NCI-H345 treated with DMSO at 0.1 percent for 48 hours (cell line): Measurements from ENCODE around the gene ELN.

Experiments used
- DNase-seq: peaks from one replicate; lab custom pipeline; 2025; ENCODE audit not compliant: unreplicated experiment; lab: John Stamatoyannopoulos, UW

The ELN gene

GRCh38 chr7:74092321-74092963 lies 64.5 kb downstream of the ELN start:
- no peak for DNase-seq

DNA sequence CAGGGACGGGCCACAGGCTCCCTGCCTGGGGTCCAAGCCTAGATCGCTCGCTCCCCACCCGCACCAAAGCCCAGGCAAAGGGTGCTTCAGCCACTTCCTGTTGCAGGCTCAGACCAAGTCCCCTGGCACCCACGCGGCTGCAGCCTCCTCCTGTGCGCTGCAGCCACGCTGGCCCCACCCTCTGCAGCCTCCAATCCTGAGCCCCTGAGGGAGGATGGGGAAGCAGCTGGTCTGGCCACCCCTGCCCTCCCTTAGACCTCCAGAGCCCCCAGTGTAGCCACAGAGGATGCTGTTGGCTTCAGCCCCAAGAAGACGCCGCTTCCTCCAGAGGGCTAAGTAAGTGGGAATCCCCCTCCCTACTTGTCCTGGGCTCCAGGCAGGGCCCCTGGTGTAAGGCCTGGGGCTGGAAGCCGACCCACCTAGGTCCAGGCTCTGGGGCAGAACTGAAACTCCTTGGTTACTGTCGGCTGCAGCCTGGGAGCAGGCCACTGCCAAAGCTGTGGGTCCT lies 65.0 kb downstream of the ELN start:
- no peak for DNase-seq

GRCh38 chr7:74093671-74094223 lies 65.8 kb downstream of the ELN start:
- DNase-seq = no peak

- no peak for DNase-seq
Observed at GRCh38 chr7:74094224-74095101, 66.5 kb downstream of the ELN start.

DNA sequence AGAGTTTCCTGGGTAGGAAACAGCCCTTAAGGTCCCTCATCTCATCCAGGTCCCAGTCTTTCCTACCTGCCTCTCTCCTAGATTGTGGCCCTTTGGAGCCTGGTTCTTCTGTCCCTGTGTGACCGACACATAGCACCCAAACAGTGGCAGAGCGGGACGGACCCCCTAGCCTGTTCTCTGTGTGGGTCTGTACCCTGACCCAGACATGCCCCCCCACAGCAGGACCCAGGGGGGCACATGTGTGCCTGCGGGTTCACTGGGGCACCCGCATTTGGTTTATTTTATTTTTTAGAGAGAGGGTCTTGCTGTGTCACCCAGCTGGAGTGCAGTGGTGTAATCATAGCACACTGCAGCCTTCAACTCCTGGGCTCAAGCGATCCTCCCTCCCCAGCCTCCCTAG lies 67.2 kb downstream of the ELN start:
- no peak for DNase-seq

DNA sequence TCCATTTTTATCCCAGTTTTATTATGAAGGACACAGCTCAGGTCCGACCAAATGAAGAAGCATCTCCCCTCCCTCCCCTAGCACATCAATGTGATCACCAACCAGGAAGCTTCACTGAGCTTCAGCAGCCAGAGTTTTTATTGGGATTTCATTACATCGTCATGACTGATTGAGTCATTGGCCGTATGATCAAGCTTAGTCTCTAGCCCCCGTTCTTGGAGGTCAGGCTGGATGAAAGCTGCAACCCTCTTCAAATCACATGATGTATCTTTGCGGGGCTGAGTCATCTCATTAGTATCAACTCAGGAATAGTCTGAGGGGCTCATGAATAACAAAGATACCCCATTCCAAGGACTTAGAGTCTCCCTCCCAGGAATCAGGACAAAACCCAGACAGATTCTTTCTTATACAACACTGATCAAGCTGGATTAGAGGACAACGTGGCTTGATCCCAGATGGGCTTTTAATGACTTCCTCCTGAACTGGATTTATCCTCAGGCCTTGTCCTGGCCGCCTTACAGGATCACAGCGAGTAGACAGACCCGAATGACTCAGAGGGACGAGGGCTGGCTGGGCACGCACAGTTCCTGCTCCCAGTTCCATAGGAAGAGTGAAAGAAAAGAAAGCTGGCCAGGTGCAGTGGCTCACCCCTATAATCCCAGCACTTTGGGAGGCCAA lies 70.1 kb downstream of the ELN start:
- no peak for DNase-seq

DNA sequence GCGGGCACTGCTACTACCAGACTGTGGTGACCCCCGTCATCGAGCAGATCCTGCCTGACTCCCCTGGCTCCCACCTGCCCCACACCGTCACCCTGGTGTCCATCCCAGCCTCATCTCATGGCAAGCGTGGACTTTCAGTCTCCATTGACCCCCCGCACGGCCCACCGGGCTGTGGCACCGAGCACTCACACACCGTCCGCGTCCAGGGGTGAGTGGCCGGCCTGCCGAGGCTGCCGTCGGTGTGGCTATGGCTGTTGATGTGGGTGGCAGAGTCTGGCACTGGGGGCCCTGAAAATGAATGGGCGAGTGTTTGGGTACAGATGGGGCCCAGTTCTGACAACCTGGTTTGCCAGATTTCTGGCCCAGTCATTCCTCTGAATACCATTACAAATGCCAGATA lies 71.1 kb downstream of the ELN start:
- no peak for DNase-seq

DNA sequence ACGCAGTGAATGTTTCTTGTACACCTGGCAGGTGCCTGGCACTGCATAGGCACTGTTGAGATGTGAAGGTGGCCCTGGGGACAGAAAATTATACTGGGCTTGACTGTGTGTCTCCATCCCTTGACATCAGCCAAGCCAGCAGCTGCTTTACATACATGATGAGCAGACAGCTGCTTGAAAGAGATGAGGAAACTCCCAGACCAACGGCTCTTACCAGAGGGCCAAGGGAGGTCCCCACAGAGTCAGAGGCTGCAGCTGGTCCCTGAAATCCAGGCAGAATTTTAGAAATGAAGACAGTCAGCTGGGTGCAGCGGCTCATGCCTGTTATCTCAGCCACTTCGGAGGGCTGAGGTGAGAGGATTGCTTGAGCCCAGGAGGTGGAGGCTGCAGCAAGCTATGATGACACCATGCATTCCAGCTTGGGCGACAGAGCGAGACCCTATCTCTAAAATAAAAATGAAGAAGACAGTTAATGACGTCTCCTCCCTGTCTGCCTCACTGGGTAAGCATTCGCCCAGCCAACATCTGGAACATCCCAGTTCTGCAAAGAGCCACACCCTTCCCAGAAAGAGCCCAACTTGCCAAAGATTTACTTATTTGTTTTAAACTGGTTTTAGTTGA lies 73.2 kb downstream of the ELN start:
- DNase-seq = no peak

DNA sequence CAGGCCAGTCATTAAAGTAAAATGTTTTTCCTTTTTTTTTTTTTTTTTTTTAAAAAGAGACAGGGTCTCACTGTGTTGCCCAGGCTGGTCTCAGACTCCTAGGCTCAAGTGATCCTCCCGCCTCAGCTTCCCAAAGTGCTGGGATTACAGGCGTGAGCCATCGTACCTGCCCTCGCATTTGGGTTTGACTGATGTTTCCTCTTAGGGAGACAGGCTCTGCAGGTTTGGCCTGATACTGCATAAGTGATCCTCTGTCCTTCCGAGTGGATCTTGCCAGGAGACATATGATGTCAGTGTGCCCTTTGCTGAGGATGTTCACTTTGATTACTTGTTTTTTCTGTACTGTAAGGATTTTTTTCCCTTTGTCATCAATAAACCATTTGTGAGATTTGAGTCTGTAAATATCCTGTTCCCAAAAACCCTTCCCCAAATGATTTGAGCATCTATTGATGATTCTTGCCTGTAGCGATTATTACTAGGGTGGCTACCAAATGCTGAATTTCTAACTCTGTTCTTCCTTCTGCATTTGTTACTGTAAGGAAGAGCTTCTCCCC lies 75.3 kb downstream of the ELN start:
- DNase-seq = no peak

DNA sequence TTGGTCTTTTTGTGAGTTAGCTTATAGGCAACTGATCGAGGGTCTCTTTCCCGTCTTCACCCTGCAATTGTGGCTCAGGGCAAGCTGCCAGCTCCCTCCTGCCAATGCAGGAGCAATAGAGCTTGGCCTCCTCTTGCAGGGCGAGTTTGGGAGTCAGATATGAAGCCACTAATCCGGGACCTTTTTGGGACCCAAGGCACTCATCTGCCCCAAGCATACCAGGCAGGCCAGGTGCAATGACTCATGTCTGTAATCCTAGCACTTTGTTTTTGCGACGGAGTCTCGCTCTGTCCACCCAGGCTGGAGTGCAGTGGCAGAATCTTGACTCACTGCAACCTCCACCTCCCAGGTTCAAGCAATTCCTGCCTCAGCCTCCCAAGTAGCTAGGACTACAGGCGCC lies 76.7 kb downstream of the ELN start:
- DNase-seq = no peak

- no peak for DNase-seq
Observed at GRCh38 chr7:74105992-74106391, 78.0 kb downstream of the ELN start.

DNA sequence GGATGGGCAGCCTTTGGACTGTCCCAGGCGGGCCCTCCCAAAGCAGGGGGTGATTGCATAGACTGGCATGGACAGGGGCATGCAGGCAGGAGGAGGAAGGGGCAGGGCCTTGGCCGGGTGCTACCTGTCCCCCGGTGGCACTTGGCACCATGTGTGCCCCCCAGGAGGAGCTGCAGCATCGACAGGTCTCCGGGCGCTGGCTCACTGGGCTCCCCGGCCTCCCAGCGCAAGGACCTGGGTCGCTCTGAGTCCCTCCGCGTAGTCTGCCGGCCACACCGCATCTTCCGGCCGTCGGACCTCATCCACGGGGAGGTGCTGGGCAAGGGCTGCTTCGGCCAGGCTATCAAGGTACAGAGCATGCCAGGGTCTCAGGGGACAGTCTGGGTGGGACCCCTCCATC lies 78.9 kb downstream of the ELN start:
- DNase-seq = no peak

- no peak for DNase-seq
Observed at GRCh38 chr7:74115326-74115725, 87.4 kb downstream of the ELN start.

- DNase-seq = no peak
Observed at GRCh38 chr7:74116356-74116755, 88.4 kb downstream of the ELN start.
